ENCODE results near the gene HSD11B2.
"Not testable (repeated sequence)": the region's sequence is repeated elsewhere in the genome, so short reads cannot be mapped to it uniquely, and the experiment has no call there.

Gene HSD11B2

GRCh38 chr16:67397036-67397801 is 33.7 kb upstream of the HSD11B2 start:
- no peak for DNase-seq

GRCh38 chr16:67397812-67398545 is 32.9 kb upstream of the HSD11B2 start:
- DNase-seq = no peak

- DNase-seq = no peak
Observed at GRCh38 chr16:67398546-67399217, 32.2 kb upstream of the HSD11B2 start.

GRCh38 chr16:67399218-67399733 is 31.6 kb upstream of the HSD11B2 start:
- DNase-seq = peak; percentile 38

GRCh38 chr16:67399749-67400704 is 30.9 kb upstream of the HSD11B2 start:
- no peak for DNase-seq

- DNase-seq = no peak
Observed at GRCh38 chr16:67400901-67401300, 30.0 kb upstream of the HSD11B2 start.

GRCh38 chr16:67403976-67404555 is 26.9 kb upstream of the HSD11B2 start:
- no peak for DNase-seq

GRCh38 chr16:67404740-67405226 is 26.1 kb upstream of the HSD11B2 start:
- no peak for DNase-seq

GRCh38 chr16:67405336-67405735 is 25.6 kb upstream of the HSD11B2 start:
- DNase-seq = no peak

GRCh38 chr16:67406111-67406971 is 24.6 kb upstream of the HSD11B2 start:
- no peak for DNase-seq

- DNase-seq = no peak
Observed at GRCh38 chr16:67407176-67407787, 23.6 kb upstream of the HSD11B2 start.

- DNase-seq = no peak
Observed at GRCh38 chr16:67407788-67408452, 23.0 kb upstream of the HSD11B2 start.

GRCh38 chr16:67409631-67410030 is 21.3 kb upstream of the HSD11B2 start:
- no peak for DNase-seq

- no peak for DNase-seq
Observed at GRCh38 chr16:67411339-67411738, 19.6 kb upstream of the HSD11B2 start.

GRCh38 chr16:67412294-67412693 is 18.6 kb upstream of the HSD11B2 start:
- no peak for DNase-seq

GRCh38 chr16:67413978-67414911 is 16.7 kb upstream of the HSD11B2 start:
- DNase-seq = no peak

GRCh38 chr16:67415421-67415820 is 15.5 kb upstream of the HSD11B2 start:
- DNase-seq = not testable (repeated sequence)

All from activated CD8-positive, alpha-beta memory T cell treated with anti-CD3 and anti-CD28 coated beads, Interleukin-2, amount 50 U/mL, for 4 hours (primary cell).